K562 (cell line): ENCODE results near the gene ZBTB2. TPM values are rescaled to one million over a fixed set of nuclear protein-coding genes. Genes with fewer than 3 reads are reported as not detected.
A peak's percentile ranks its signal among the peaks of the same experiment; 100 is the strongest.

Source experiments
- ATAC-seq: fragments of 200-7000 bp; cut with Tn5 transposase; 3 replicates; pipeline ENCODE4 v1.9.1; 2020; ENCODE audit warnings: moderate library complexity
- BruUV-seq: library from RNA; stranded (reverse); fragments of 400-500 nt; replicated peaks from 2 replicates; lab custom pipeline; 2021; lab: Mats Ljungman, UMichigan
- CTCF ChIA-PET: fragments of 300-600 bp; formaldehyde crosslinking; extraction: SDS; loops from one replicate; lab custom pipeline; 2021; ENCODE audit warnings: low intra/inter-chr PET ratio; lab: Yijun Ruan, JAX
- POLR2A ChIA-PET: fragments of 300-600, 350-650 bp; sonication (Branson Sonifier 250); formaldehyde crosslinking; extraction: SDS; loops from one replicate; lab custom pipeline; 2021; ENCODE audit warnings: antibody characterized with exemption, inconsistent platforms; lab: Yijun Ruan, JAX
- DNase-seq, 4 experiments: peaks; one replicate each; pipeline versions ENCODE4 v3.0.0 to v3.0.0-alpha.2; 2011 to 2018; ENCODE audit warnings: low spot score in 3 of 4, mixed read lengths in 3 of 4; ENCODE audit errors: extremely low read depth in 1 of 4
- FAIRE-seq: peaks from 2 replicates; lab custom pipeline; 2011; peaks lifted over from hg19 to GRCh38; lab: Jason Lieb, UNC
- H2AFZ ChIP-seq: 2 replicates; pipeline ENCODE4 v1.6.0; 2011; ENCODE audit warnings: low read depth, low read length, control low read depth, inconsistent platforms
- H3K27ac ChIP-seq: fragments of 200-600 bp; 3 replicates; pipeline ENCODE4 v1.8.0; 2011; ENCODE audit warnings: low read depth, mild to moderate bottlenecking, control low read depth, inconsistent platforms, low read length, moderate library complexity, mixed read lengths; ENCODE audit errors: extremely low read depth
- H3K27me3 ChIP-seq, 2 experiments: fragments of 300-600 bp in 1 of 2; 2 replicates in 1 of 2; 3 replicates in 1 of 2; pipeline versions ENCODE4 v1.6.0 to v1.8.0; 2011; ENCODE audit warnings: inconsistent platforms in 2 of 2, low read length in 2 of 2, mild to moderate bottlenecking in 1 of 2, mixed read lengths in 1 of 2, moderate library complexity in 1 of 2; ENCODE audit not compliant: control insufficient read depth in 2 of 2, insufficient read depth in 2 of 2
- H3K36me3 ChIP-seq: fragments of 300-600 bp; 3 replicates; pipeline ENCODE4 v1.8.0; 2011; ENCODE audit warnings: mild to moderate bottlenecking, low read length, inconsistent platforms; ENCODE audit not compliant: control insufficient read depth, insufficient read depth
- H3K4me1 ChIP-seq, 2 experiments: fragments of 200-600 bp in 1 of 2; replicated peaks in 1 of 2; 2 replicates in 1 of 2; 3 replicates in 1 of 2; pipeline versions ENCODE4 v1.5.1 to v1.8.0; 2011; ENCODE audit warnings: inconsistent platforms in 2 of 2, low read length in 2 of 2, mild to moderate bottlenecking in 1 of 2, mixed read lengths in 1 of 2, moderate library complexity in 1 of 2; ENCODE audit not compliant: control insufficient read depth in 2 of 2, insufficient read depth in 2 of 2
- H3K4me2 ChIP-seq: 2 replicates; pipeline ENCODE4 v1.6.1; 2011; ENCODE audit warnings: low read length, control low read depth, inconsistent platforms, mixed read lengths; ENCODE audit not compliant: insufficient read depth
- H3K4me3 ChIP-seq: fragments of 200-600 bp; sonication (generic), shearing (Covaris generic); 2 replicates; pipeline ENCODE4 v1.5.1; 2016; ENCODE audit warnings: control low read depth, inconsistent platforms
- H3K79me2 ChIP-seq: fragments of 200-600 bp; 3 replicates; pipeline ENCODE4 v1.8.0; 2011; ENCODE audit warnings: low read length, inconsistent platforms; ENCODE audit not compliant: control insufficient read depth, insufficient read depth
- H3K9ac ChIP-seq, 2 experiments: 2 replicates each; pipeline versions ENCODE4 v1.6.0 to v1.6.1; 2011; ENCODE audit warnings: low read depth in 2 of 2, low read length in 2 of 2, control low read depth in 1 of 2, inconsistent platforms in 1 of 2, mild to moderate bottlenecking in 1 of 2, mixed read lengths in 1 of 2; ENCODE audit not compliant: insufficient read depth in 1 of 2
- H3K9me1 ChIP-seq: one replicate; pipeline ENCODE4 v1.6.0; 2011; ENCODE audit warnings: inconsistent platforms, mild to moderate bottlenecking, low read length, moderate library complexity; ENCODE audit not compliant: control insufficient read depth, insufficient read depth
- H3K9me3 ChIP-seq: replicated peaks from 2 replicates; pipeline ENCODE4 v1.5.1; 2011; ENCODE audit warnings: low read depth, low read length, inconsistent platforms; ENCODE audit not compliant: control insufficient read depth, insufficient read depth
- H4K20me1 ChIP-seq: replicated peaks from 2 replicates; pipeline ENCODE4 v1.6.1; 2011; ENCODE audit warnings: low read length, inconsistent platforms, mixed read lengths; ENCODE audit not compliant: control insufficient read depth, insufficient read depth
- CBX3 ChIP-seq, 2 experiments: IDR thresholded peaks; 1 replicate in 1 of 2; 2 replicates in 1 of 2; pipeline ENCODE4 v1.6.1; 2012; ENCODE audit warnings: inconsistent platforms in 2 of 2, low read length in 2 of 2, borderline replicate concordance in 1 of 2, control low read depth in 1 of 2
- FIP1L1 ChIP-seq: fragments of 200-400 bp; formaldehyde crosslinking; IDR thresholded peaks from 2 replicates; pipeline ENCODE4 v1.6.1; 2018; ENCODE audit warnings: mild to moderate bottlenecking, low read depth, low read length; ENCODE audit not compliant: poor library complexity, severe bottlenecking
- TRIM28 ChIP-seq: fragments of 450-650 bp; IDR thresholded peaks from 2 replicates; pipeline ENCODE4 v1.6.1; 2017
- WGBS: fragments of 100-300 bp; shearing (Covaris generic); methylation state at CpG from one replicate; pipeline ENCODE4 v1.1.6; 2016; ENCODE audit warnings: low coverage, mixed read lengths; ENCODE audit not compliant: insufficient coverage; ENCODE audit errors: missing lambda C conversion rate; 5-methylcytosine and 5-hydroxymethylcytosine counted together
- in situ Hi-C: fragments of 300-500 bp; cut with MboI; formaldehyde crosslinking; loops from 4 replicates; pipeline ENCODE4 v1.15.0; 2018; ENCODE audit warnings: inconsistent platforms, mixed read lengths
- intact Hi-C: fragments of 100-400 bp; cut with micrococcal nuclease; formaldehyde crosslinking; loops from 2 replicates; pipeline ENCODE4 v1.14.2; 2022
- polyA plus RNA-seq, 8 experiments: library from polyadenylated mRNA; depleted of rRNA in 4 of 8; stranded (reverse) in 5 of 8; unstranded in 3 of 8; fragments of >200 nt; fragmentation: Nextera tagmentation in 2 of 8; fragmentation: Illumina TruSeq in 1 of 8; extraction: Ambion mirVana in 2 of 8; extraction: Trizol in 1 of 8; gene quantifications; 2 replicates each; pipeline versions ENCODE4 v1.2.1 to v1.2.3, GENCODE V29; 2011 to 2014; ENCODE audit warnings: inconsistent platforms in 1 of 8, missing spikeins in 1 of 8
- total RNA-seq, 7 experiments: library from RNA; depleted of rRNA in 6 of 7; stranded (reverse); fragments of >200 nt in 6 of 7; fragmentation: Illumina TruSeq in 2 of 7; extraction: Trizol in 2 of 7; gene quantifications; 2 replicates each; pipeline versions ENCODE4 v1.2.1 to v1.2.3, GENCODE V29; 2011 to 2021; ENCODE audit warnings: low replicate concordance in 1 of 7
- TF ChIP-seq, protein P1 (sequence below): fragments of 450-650 bp; IDR thresholded peaks from 2 replicates; pipeline ENCODE4 v1.6.1; 2018; ENCODE audit warnings: mild to moderate bottlenecking, low read depth; ENCODE audit not compliant: partially characterized antibody
- TF ChIP-seq, protein P2 (sequence below): fragments of 250-450 bp; sonication (Bioruptor Pico); IDR thresholded peaks from 2 replicates; pipeline ENCODE4 v1.5.0; 2020; ENCODE audit warnings: mild to moderate bottlenecking
- TF ChIP-seq, protein P3 (sequence below), 2 experiments: fragments of 450-650 bp in 1 of 2; sonication (generic) in 1 of 2; formaldehyde crosslinking in 1 of 2; IDR thresholded peaks; 2 replicates each; pipeline versions ENCODE4 v1.7.1 to v1.9.0; 2016 to 2022; ENCODE audit warnings: inconsistent platforms in 1 of 2, mild to moderate bottlenecking in 1 of 2, missing genetic modification reagents in 1 of 2

Gene ZBTB2
- total and polyA plus RNA-seq, 9 of the 15 experiments (the other 6 are each of a cell fraction or from before 2014, with no cell fraction given), result 5.1 to 26.2 (median 16.4) TPM

DNA sequence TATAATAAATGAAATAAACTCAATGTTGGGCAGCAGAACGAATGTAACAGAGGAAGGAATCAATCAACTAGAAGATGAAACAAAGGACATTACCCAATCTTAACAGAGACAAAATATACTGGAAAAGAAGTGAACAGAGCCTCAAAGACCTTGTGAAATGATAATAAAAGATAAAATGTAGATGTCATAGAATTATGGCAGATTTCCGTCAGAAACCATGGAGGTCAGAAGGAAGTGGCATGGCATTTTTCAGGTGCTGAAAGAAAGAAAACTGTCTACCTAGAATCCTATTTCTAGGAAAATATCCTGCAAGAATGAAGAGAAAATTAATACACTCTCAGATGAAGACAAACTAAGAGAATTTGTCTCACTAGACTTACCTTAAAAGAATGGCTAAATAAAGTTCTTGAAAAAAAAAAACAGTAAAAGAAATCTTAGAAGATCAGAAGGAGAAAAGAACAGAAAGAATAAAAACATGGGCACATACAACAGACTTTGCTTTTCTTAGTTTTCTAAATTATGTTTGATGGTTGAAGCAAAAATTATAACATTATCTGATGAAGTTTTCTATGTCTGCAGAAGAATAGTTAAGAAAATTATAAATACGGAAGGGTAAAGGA is 23.4 kb upstream of the ZBTB2 start:
- Histone ChIP-seq H3K9me3 (peaks cover 2% of the 10 kb centered on the region; the same call in 1 of the 2 replicates), H3K79me2 (no peaks in the 10 kb centered on the region), H3K9ac (no peak overlapping the region), H3K27me3 (no peaks in the 10 kb centered on the region), H3K4me2 (no peak overlapping the region)
- DNase-seq, result no peak
- FAIRE-seq, result no peak
- TF ChIP-seq, protein P1, sequence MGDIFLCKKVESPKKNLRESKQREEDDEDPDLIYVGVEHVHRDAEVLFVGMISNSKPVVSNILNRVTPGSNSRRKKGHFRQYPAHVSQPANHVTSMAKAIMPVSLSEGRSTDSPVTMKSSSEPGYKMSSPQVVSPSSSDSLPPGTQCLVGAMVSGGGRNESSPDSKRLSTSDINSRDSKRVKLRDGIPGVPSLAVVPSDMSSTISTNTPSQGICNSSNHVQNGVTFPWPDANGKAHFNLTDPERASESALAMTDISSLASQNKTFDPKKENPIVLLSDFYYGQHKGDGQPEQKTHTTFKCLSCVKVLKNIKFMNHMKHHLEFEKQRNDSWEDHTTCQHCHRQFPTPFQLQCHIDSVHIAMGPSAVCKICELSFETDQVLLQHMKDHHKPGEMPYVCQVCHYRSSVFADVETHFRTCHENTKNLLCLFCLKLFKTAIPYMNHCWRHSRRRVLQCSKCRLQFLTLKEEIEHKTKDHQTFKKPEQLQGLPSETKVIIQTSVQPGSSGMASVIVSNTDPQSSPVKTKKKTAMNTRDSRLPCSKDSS, result peak; percentile 66
- TF ChIP-seq, protein P2, sequence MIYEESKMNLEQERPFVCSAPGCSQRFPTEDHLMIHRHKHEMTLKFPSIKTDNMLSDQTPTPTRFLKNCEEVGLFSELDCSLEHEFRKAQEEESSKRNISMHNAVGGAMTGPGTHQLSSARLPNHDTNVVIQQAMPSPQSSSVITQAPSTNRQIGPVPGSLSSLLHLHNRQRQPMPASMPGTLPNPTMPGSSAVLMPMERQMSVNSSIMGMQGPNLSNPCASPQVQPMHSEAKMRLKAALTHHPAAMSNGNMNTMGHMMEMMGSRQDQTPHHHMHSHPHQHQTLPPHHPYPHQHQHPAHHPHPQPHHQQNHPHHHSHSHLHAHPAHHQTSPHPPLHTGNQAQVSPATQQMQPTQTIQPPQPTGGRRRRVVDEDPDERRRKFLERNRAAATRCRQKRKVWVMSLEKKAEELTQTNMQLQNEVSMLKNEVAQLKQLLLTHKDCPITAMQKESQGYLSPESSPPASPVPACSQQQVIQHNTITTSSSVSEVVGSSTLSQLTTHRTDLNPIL (CRISPR knock-in tag), result no peak
- TF ChIP-seq CBX3 (IDR thresholded peaks at IDR 0.05; ENCODE audit: borderline replicate concordance in 1 of 2, low read length in 2 of 2) (peak in 1 of 2 experiments; percentile 67; a peak in 1 of 3 replicates), TRIM28 (0 out of 2 replicates have a peak, but pooled peaks have one; percentile 43), FIP1L1 (no peak)
- TF ChIP-seq, protein P3, sequence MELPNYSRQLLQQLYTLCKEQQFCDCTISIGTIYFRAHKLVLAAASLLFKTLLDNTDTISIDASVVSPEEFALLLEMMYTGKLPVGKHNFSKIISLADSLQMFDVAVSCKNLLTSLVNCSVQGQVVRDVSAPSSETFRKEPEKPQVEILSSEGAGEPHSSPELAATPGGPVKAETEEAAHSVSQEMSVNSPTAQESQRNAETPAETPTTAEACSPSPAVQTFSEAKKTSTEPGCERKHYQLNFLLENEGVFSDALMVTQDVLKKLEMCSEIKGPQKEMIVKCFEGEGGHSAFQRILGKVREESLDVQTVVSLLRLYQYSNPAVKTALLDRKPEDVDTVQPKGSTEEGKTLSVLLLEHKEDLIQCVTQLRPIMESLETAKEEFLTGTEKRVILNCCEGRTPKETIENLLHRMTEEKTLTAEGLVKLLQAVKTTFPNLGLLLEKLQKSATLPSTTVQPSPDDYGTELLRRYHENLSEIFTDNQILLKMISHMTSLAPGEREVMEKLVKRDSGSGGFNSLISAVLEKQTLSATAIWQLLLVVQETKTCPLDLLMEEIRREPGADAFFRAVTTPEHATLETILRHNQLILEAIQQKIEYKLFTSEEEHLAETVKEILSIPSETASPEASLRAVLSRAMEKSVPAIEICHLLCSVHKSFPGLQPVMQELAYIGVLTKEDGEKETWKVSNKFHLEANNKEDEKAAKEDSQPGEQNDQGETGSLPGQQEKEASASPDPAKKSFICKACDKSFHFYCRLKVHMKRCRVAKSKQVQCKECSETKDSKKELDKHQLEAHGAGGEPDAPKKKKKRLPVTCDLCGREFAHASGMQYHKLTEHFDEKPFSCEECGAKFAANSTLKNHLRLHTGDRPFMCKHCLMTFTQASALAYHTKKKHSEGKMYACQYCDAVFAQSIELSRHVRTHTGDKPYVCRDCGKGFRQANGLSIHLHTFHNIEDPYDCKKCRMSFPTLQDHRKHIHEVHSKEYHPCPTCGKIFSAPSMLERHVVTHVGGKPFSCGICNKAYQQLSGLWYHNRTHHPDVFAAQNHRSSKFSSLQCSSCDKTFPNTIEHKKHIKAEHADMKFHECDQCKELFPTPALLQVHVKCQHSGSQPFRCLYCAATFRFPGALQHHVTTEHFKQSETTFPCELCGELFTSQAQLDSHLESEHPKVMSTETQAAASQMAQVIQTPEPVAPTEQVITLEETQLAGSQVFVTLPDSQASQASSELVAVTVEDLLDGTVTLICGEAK (IDR thresholded peaks at IDR 0.05), result peak; percentile 62; the same call in 1 of the 2 replicates
- TF ChIP-seq, protein P3 (CRISPR knock-in tag; IDR thresholded peaks at IDR 0.05), result no peak
- TF ChIP-seq, all 486 proteins: peak for 4
- no peak overlapping the region for H2AFZ ChIP-seq
- CTCF ChIA-PET, result no interaction called here
- no peaks in the 10 kb centered on the region for H3K9me1 ChIP-seq
- in situ Hi-C loops, result loop anchor here (25.0 kb wide), 1 partner anchor 1573 kb away; the partner anchor contains the start of gene FBXO5
- no peak for ATAC-seq
- BruUV-seq, result no TSS peak
- no peaks in the 10 kb centered on the region for H3K4me1 ChIP-seq
- H3K36me3 ChIP-seq, result peaks cover 75% of the 10 kb centered on the region
- WGBS, result 91% methylated on average over 3 of the region's 3 CpGs
- intact Hi-C loops, result no loop called here
- POLR2A ChIA-PET, result interaction anchor here (1.8 kb wide), 1 partner anchor 10 kb away, joined by 4 read pairs; no protein-coding TSS in a partner anchor
- H3K27ac ChIP-seq, result no peak overlapping the region
- H4K20me1 ChIP-seq, result no peaks in the 10 kb centered on the region
- no peak overlapping the region for H3K4me3 ChIP-seq
